ENCODE results near the gene CAPN7. TPM values are rescaled to one million over a fixed set of nuclear protein-coding genes. Genes with fewer than 3 reads are reported as not detected.
"Not testable (repeated sequence)": the region's sequence is repeated elsewhere in the genome, so short reads cannot be mapped to it uniquely, and the experiment has no call there.

The CAPN7 gene
- total RNA-seq, result 48.9 TPM

- no peak for DNase-seq
Observed at GRCh38 chr3:15205934-15206661, at the start of gene CAPN7. TSS of gene CAPN7 (plus strand) at chr3:15206246. CDS start at chr3:15206496, 250 bp downstream.

DNA sequence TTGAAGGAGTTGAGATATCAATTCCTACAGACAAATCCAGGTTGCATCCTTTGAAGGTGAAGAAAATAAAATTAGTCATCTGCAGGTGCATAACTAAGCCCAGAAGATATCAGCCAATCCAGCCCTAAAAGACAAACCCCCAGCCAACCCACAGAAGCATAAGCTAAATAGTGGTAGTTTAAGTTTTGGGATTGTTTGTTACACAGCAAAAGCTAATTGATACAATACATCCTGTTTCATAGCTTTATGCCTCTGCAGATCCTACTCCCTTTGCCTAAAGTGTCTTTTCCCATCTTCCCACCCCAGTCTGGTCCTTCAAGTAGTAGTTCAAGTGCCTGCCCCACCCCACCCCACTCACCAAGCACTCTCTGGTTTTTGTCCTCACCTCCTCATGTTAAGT is 48.6 kb upstream of the CAPN7 start:
- DNase-seq, result no peak

DNA sequence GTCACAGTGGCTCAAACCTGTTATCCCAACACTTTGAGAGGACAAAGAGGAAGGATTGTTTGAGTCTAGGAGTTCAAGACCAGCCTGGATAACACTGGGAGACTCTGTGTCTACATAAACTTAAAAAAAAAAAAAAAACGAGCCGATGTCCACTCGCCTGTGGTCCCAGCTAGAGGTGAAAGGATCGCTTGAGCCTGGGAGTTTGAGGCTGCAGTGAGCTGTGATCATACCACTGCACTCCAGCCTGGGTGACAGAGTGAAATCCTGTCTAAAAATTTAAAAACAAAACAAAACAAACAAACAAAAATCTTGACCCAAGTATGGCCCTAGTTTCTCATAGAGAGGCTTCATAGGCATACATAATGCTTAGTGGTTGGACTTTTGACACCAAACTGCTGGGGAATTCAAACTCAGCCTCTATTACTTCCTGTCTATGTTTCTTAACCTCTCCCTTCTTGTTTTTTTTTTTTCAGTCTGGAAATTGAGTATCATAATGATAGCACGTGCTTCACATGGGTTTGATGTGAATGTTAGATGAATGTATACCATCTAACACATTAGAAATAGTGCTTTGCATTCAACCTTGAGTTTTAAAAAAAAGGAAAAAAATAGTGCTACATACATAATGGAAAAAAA is 46.4 kb upstream of the CAPN7 start:
- no peak for DNase-seq

GRCh38 chr3:15160662-15161061 is 45.4 kb upstream of the CAPN7 start:
- no peak for DNase-seq

GRCh38 chr3:15161133-15161532 is 44.9 kb upstream of the CAPN7 start:
- no peak for DNase-seq

- DNase-seq, result not testable (repeated sequence)
Observed at GRCh38 chr3:15163656-15164055, 42.4 kb upstream of the CAPN7 start.

DNA sequence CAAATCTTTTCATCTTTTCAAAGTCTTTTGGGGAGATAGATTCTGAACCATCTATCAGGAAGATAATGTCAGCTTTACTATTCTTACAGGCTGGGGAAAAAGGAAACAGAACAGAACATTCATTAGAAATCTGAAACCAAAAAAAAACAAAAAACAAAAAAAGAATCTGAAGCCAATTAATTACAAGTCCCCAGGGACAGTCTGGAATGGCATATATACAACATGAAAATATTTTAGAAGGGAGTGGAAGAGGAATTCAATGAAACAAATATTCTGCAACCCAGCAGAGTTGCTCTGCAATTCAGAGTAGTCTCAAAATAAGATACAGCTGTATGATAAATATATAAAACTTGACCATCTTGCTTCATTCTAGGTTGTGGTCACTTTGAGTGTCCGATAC is 41.7 kb upstream of the CAPN7 start:
- DNase-seq, result peak; percentile 69

DNA sequence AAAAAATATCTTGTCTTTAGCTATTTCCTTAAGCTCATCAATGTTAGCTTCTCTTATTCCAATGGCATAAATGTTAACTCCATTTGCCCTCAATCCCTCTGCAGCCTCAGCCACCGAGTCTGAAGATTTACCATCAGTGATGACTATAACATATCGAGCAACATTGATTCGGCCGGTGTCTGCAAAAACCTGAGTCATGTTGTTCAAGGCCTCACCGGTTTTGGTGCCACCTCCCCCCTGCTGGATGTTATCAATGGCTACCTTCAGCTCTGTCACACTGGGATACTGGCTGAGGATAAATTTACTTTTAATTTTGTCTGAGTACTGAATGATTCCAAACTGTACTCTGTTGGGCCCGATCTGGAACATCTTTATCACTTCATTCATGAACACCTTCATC is 41.0 kb upstream of the CAPN7 start:
- DNase-seq, result no peak

DNA sequence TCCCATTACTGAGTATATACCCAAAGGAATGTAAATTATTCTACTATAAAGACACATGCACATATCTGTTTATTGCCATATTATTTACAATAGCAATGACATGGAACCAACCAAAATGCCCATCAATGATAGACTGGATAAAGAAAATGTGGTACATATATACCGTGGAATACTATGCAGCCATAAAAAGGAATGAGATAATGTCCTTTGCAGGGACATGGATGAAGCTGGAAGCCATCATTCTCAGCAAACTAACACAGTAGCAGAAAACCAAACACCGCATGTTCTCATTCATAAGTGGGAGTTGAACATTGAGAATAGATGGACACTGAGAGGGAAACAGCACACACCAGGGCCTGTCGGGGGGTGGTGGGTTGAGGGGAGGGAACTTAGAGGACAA is 39.7 kb upstream of the CAPN7 start:
- not testable (repeated sequence) for DNase-seq

GRCh38 chr3:15171096-15171495 is 35.0 kb upstream of the CAPN7 start:
- no peak for DNase-seq

GRCh38 chr3:15172806-15173205 is 33.2 kb upstream of the CAPN7 start:
- no peak for DNase-seq

DNA sequence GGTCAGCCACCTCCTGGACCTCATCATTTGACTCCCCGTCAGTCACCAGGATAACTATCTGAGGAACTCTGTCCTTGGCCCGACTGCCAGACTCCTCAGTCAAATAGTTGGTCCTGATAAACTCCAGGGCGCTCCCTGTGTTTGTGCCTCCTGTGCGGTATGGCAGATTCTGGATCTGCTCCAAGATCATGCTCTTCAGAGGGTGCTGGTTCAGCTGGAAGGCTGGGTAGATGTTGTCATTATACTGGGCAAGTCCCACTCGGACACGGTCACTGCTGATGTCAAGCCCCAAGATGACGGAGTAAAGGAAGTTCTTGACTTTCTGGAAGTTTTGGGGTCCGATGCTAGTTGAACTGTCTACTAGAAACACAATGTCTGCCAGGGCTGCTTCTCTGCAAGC is 31.1 kb upstream of the CAPN7 start:
- DNase-seq, result no peak

DNA sequence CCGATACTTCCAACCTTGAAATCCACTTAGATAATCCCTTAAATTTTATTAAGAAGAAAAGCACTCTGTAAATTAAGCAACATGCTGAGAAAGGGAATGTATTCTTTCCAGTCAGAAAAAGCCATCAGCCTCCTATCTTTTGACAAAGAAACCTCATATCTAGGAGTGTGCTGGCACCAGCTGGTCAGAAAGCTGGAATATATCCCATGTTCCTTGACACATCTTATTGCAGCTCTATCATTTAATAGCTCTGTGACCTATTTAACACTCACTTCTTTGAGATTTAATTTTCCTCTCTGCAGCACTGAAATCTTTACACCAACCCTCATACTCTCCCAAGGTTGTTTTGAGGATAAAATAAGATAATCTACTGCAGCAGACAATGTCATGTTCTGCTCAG is 30.4 kb upstream of the CAPN7 start:
- DNase-seq, result no peak

DNA sequence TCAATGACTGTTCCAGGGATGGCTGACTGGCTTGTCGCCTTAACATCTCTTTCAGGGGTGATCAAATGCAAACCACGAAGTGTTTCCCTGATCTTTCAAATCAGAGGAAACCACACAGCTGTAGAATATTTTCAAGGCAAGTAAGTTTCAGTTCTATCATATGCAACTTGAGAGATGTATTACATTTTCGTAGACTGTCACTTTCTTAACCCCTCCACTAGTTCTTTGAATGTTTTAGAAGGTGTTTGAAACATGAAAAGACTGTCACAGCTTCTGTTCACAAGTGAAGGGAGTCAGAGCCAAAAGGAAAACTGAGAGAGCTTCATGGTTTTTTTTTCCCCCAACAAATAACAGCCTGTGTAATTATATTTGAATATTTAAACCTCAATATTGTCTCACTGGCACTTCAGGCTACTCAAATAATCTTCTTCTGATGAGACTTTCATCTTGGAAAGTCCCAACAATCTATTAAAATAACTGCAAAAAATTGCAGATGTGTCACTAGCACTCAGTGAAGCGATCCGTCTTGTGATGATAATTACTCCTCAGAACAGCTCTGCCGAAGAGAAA is 25.9 kb upstream of the CAPN7 start:
- DNase-seq, result no peak

DNA sequence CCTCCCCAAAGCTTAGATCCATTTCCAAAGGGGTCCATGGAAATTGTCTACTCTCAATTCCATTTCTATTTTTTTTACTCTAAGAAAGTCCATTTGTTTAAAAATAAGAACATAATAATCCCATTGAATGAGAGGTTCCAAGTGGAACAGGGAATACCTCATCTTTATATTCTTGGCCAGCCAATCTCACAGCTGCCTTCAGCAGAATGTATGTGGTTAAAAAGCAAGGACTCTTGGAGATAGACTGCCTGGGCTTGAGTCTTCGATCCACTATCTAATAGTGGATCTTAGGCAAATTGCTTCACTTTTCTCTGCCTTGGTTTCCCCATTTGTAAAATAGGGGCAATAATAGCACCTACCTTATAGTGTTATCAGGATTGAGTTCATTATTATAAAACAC is 24.5 kb upstream of the CAPN7 start:
- DNase-seq, result no peak

DNA sequence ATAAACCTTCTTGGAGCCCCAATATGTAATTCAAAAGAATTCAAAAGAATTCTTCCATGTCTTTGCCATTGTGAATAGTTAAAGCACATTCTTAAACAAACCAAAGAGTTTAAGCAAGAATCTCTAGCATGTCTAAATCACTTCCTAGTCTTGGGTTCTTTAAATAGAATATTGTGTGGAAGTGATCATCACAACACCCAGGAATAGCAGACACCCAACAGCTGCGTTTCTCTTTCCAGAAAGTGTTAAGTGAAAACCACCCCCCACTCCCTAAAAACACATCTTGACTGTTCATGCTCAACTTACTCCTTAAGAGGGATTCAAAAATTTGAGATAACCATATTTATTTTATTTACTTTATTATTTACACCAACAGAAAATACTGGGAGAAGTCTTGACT is 24.1 kb upstream of the CAPN7 start:
- DNase-seq, result no peak

DNA sequence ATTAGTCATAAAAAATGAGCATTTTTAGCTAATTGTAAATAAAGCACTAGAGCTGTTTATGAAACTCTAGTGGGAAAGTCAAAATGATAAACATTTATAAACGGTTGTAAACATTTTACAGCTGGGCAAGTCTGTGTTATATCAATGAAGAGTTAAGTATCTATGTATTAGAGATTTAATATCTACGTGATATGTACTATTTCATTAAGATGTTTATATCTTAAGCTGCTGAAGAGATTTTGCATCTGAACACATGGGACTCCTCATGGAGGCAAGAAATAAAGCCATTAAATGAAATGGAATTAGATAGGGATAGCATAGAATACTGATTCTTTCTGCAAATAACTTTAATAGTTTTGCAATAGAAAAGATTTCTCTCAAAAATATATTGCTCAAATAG is 23.0 kb upstream of the CAPN7 start:
- DNase-seq, result no peak

DNA sequence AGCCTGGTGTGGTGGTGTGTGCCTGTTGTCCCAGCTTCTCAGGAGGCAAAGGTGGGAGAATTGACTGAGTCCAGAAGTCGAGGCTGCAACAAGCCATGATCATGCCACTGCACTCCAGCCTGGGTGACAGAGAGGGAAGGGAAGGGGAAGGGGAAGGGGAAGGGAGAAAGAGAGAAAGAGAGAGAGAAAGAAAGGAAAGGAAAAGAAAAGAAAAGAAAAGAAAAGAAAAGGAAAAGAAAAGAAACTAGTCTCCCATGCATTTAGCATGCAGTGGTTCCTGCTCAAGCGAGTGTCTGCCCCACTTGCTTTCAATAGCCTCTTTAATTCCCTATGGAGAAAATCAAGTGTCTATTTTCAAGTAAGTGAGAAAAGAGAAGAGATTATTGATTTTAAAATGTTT is 20.6 kb upstream of the CAPN7 start:
- no peak for DNase-seq

DNA sequence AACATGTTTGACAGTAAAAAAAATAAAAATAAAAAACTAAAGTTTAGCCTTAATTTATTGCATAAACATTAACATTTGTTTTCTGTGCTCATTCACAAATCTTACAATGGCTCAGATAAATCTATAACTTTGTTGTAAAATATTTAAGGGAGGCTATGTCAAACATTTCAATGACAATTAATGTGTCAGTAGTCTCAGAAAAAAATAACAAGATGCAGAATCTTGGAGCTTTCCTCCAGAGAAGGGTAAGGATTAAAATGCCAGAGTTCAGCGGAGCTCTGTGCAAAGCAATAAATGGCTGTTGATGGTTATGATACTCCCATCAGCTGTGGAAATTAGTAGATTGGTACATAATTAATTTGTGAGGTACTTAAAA is 20.0 kb upstream of the CAPN7 start:
- no peak for DNase-seq

DNA sequence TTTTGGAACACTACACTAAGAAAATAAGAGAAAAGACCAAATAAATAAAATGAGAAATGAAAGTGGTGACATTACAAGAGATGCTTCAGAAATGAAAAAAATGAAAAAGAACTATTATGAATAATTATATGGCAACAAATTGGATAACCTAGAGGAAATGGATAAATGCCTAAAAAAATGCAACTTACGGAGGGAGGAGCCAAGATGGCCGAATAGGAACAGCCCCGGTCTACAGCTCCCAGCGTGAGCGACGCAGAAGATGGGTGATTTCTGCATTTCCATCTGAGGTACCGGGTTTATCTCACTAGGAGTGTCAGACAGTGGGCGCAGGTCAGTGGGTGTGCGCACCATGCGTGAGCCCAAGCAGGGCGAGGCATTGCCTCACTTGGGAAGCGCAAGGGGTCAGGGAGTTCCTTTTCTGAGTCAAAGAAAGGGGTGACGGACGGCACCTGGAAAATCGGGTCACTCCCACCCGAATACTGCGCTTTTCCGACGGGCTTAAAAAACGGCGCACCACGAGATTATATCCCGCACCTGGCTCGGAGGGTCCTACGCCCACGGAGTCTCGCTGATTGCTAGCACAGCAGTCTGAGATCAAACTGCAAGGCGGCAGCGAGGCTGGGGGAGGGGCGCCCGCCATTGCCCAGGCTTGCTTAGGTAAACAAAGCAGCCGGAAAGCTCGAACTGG is 19.4 kb upstream of the CAPN7 start:
- not testable (repeated sequence) for DNase-seq

GRCh38 chr3:15197340-15198029 is 8.6 kb upstream of the CAPN7 start:
- DNase-seq, result no peak

GRCh38 chr3:15198686-15199085 is 7.4 kb upstream of the CAPN7 start:
- no peak for DNase-seq

All from skin of body (tissue), 2 donors.